D721Med (cell line): ENCODE measurements around the gene ZNF185.

Experiments used
- DNase-seq: peaks from one replicate; pipeline ENCODE4 v3.0.0; 2011; ENCODE audit warnings: low spot score; ENCODE audit not compliant: insufficient read length
- FAIRE-seq: peaks from 2 replicates; lab custom pipeline; 2011; peaks lifted over from hg19 to GRCh38; lab: Jason Lieb, UNC
- CTCF ChIP-seq: IDR thresholded peaks from 2 replicates; pipeline ENCODE4 v1.5.1; 2012; ENCODE audit warnings: mild to moderate bottlenecking, control low read depth; ENCODE audit not compliant: insufficient read depth; ENCODE audit errors: missing control alignments

Gene ZNF185

DNA sequence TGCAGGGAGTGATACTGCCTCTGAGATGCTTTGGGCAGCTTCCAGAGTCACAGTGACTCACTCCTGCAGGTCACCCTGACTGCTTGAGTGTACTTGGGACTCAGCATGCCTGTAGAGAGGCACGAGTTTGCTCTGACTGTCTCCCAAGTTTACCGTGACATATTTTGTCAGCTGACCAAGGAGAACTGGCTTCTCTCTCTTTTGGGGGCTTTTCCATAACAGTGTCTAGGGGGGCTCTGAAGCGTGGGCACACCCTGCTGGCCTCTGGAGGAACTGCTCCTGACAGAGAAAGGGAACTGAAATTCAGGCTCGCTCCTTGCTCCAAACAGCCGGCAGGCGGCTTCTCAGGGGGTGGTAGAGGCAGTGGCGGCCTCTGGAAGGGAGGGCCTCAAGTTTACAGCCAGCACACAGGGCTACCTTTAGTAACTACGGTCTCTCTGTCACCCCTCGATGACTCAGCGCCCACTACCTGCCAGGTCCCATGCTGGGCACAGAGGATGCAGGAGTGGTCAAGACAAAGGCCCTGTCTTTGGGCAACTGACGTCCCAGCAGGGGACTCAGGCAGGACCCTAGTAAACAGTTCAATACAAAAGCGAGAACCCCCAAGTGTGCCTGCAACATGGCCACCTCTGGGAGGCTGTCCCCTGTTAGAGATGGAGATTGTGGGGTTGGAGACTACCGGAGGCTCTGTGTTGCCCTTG, 17.8 kb downstream of the ZNF185 start:
- FAIRE-seq = no peak
- peak; percentile 33 for TF ChIP-seq CTCF
- DNase-seq = peak; percentile 57

- DNase-seq = no peak
- no peak for TF ChIP-seq CTCF
- no peak for FAIRE-seq
Measured at GRCh38 chrX:152917656-152918579, 20.1 kb downstream of the ZNF185 start.

GRCh38 chrX:152918707-152919106, 20.8 kb downstream of the ZNF185 start:
- DNase-seq (no peak), FAIRE-seq (no peak)
- no peak for TF ChIP-seq CTCF

- DNase-seq = no peak
- FAIRE-seq = no peak
- no peak for TF ChIP-seq CTCF
Measured at GRCh38 chrX:152923599-152923998, 25.7 kb downstream of the ZNF185 start.

- FAIRE-seq (no peak), DNase-seq (no peak)
- TF ChIP-seq CTCF = no peak
Measured at GRCh38 chrX:152925835-152926234, 28.0 kb downstream of the ZNF185 start.

DNA sequence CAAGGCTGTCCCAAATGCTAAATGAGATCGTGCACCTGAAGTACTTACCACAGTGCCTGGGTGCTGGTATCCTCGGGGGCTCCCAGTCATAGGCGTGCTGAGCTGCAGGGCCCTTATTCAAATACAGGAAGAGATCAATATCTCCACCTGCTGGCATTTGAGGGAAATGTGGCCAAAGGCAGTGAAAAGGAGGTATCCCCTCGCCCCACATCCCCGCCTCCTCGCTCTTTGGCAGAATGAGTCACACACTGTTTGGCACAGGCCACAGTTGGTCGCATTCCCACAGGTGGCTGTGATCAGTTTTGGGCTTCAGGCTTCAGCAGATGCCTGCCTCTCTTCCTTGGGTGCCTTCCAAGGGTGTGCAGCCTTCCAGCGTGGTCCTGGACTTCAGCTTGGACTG, 28.4 kb downstream of the ZNF185 start:
- peak; percentile 35 for TF ChIP-seq CTCF
- no peak for FAIRE-seq
- peak; percentile 43 for DNase-seq

GRCh38 chrX:152926923-152927322, 29.1 kb downstream of the ZNF185 start:
- FAIRE-seq (no peak), DNase-seq (no peak)
- TF ChIP-seq CTCF = no peak
